ENCODE measurements around the gene WAPL.
"Not testable (repeated sequence)": the region's sequence is repeated elsewhere in the genome, so short reads cannot be mapped to it uniquely, and the experiment has no call there.

Gene WAPL

DNA sequence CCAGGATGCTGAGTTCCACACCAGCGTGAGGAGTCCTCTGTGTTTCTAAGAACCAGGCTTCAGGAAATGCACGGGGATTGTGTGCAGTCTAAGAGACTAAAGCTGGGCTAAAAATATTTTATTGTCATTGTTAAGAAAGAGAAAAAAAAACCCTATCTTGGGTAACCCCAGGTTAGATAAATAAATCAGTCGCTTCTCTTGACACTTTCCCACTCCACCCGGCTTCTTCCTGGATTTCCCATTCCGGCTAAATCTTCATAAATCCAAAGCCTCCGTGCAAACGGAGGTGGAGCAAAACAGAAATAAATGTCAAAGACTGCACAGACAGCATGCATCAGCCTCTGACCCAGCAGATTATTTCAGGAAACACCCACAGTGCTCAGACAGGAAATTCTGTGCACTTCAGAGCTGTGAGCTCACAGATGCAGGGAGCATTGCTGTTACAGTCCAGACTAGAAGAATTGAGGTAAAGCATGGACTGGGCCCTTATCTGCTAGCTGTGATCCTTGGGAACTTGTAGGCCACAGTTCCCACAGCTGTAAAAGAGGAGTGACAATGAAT is 110.2 kb downstream of the WAPL start:
- peak; percentile 81 for DNase-seq

- peak; percentile 72 for DNase-seq
These were observed 111.0 kb downstream of the WAPL start for GRCh38 chr10:86410542-86411124.

DNA sequence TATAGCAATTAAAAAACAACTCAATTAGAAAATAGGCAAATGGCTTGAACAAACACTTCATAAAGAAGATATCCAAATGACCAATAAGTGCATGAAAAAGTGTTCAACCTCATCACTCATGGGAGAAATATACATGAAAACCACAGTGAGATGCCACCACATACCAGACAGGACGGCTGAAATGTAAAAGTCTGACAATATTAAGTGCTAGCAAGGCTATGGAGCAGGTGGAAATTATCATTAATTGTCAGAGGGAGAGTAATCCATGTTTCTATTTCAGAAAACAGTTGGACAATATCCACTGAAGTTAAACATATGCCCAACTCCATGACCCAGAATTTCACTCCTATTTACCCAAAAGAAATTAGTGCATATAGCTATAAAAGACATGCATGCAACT is 112.4 kb downstream of the WAPL start:
- no peak for DNase-seq

GRCh38 chr10:86403183-86403797 is 118.3 kb downstream of the WAPL start:
- DNase-seq = no peak

- no peak for DNase-seq
These were observed 119.2 kb downstream of the WAPL start for GRCh38 chr10:86402283-86402941.

- no peak for DNase-seq
These were observed 119.9 kb downstream of the WAPL start for GRCh38 chr10:86401588-86402282.

DNA sequence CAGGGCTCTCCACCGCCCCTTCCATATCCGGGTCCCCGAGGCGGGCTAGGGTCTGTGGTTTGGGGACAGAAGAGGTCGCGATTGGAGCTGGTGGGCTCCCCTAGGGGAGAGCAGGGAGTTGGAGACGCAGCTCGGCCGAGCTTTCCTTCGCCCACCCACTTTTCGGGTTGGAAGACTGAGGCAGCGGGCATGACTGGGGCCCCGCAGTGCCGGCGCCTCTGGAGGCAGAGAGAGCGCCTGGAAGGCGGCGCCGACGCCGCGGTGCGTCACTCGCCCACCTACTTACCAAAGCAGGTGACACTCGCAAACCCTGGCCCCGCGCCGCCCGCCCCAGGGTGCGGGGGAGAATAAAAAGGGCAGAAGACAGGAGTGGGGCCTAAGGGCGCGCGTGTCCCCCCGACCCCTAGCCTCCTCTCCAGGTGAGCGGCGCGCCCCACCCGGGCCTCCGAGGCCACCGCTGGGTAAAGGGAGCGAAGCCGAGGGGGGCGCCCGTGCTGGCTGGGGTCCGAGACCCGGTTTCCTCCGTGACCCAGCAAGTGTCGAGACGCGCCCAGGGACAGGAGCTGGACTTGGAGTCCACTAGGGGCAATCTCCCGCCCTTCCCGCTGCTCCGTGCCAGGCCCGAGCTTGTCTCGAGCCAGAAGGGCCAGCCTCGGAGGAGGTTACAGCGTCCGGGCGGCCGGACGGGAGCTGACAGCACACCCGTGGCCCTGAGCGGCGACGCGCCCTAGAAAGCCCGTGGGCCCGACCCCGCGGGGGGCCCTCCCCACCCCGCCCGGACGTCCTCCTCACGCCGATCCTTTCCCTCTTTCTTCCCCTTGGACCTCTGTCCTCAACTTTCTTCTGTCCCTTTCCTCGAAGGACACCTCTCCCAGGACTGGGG is 120.6 kb downstream of the WAPL start:
- DNase-seq = no peak

DNA sequence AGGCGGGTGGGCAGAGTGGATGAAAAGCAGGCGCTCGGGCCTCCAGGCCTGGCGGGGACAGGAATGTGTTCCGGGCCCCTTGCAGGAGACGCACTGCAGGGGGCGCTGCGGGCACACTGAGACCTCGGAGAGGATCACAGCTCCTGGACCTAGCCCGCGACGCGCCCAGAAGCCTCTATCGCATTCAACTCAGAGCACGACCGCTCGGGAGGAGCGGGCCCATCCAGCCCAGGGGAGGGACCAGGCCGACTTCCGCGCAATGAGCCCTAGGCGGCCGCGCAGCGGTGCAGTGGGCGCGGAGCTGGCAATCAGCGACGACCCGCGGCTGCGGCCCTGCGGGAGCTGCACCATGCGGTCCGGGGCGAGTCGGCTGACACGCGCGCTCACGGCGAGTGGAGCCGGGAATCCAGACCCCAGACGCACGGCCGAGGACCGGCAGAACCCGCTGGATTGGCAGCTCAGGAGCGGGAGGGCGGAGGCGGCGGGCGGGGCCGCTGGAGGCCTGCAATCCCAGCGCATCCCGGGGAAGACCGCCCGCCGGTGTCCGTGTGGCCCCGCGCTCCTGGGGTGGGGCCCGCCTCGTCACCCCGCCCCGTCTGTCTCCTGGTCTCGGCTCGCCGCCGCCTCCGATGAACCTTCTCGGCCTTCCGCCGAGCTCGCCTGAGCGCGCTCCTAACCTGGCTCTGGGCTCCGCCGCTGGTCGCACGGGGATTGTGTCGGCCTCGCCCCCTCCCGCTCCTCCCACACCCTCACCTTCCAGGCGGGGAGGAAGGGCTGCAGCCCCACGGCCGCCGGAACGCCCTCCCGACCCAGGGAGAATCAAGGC is 121.5 kb downstream of the WAPL start:
- DNase-seq = peak; percentile 94

- no peak for DNase-seq
These were observed 122.1 kb downstream of the WAPL start for GRCh38 chr10:86399514-86399878.

DNA sequence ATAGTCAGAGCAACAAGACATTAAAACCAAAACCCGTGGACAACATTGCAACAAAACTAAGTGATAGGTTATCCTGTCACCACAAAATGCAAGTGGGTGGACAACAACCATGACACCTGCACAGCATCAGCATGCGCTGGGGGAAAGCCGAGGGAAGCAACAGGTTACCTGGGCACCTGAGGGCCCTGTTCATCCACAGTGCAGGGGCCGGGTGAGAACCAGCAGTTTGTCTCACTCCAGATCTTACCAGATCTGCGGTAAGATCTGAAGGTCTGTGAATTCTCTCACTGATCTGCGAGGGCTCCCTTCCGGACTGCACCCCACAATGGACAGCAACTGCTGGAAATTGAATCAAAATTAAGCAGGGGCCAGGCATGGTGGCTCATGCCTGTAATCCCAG is 124.5 kb downstream of the WAPL start:
- no peak for DNase-seq

GRCh38 chr10:86393862-86394455 is 127.6 kb downstream of the WAPL start:
- DNase-seq = no peak

DNA sequence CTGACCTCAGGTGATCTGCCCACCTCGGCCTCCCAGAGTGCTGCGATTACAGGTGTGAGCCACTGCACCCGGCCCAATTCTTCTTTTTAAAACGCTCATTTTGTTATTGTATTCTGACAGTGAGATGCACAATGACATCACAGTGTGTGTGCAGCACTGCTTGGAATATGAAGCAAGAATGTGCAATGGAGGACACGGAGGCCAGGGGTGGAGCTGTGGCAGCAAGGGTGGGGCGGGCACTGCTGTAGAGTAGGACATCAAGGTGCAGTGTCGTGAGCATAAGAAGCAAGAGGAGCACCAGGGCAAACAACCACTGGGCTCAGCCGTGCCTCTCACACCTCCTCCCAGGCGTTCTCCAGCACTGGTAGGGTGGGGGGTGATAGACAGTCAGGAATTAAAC is 128.2 kb downstream of the WAPL start:
- DNase-seq = no peak

- DNase-seq = no peak
These were observed 128.9 kb downstream of the WAPL start for GRCh38 chr10:86392723-86393094.

DNA sequence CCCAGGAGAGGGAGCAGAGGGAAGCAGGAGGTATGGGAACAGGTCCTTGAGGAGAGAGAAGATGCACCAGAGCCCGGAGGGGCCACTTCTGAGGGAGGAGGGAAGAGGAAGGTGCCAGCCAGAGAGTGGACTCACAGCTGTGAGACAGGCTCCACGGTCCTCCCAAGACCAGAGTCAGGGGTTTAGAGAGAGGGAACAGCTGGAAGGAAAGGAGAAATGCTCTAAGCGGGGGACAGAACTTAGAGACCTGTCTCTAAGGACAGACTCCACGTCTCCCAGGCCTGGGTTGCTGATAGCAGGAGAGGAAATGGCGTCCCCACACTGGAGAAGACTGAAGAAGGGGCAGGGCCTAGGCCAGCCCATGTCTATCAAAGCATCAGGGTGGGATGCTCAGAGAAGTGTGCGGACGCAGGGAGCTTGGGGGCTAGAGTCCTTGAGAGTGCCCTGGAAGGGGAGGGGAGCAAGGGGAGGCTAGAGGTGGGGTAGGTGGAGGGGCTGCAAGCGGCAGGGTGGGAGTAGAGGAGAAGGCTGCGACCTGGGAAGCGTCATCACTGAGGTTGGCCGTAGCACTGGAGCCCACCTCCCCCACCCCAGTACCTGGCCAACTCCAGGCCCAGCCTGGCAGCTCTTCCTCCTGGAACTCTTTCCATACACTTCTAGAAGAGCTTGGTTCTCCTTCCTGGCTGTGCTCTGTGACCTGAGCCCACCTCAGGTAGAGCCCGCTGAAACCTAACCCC is 129.4 kb downstream of the WAPL start:
- no peak for DNase-seq

DNA sequence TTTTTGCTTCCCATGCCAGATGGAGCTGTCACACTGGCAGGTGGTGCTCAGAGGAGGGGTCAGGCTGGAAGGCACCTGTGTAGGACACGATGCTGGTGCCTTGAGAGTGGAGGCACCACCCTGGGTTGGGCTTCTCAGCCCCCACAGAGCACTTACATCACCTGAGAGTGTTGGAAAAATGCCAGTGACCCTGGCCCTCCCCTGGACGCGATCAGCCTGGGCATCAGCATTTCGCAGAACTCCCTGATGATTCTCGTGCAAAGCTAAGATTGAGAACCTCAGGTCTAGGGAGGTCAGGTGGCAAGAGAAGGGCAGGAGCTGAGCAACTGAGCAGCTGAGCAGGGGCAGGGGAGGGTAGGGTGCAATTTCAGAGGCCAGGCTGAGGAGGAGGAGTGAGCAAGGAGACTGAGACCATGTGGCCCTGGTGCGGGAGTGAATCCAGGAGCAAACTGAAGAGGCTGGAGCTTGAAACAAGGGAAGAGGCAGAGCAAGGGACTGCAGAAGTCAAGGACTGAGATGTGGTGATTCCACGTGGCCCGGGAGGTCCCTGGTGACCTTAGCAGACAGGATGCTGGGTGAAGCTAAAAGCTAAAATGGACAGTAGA is 130.3 kb downstream of the WAPL start:
- no peak for DNase-seq

- no peak for DNase-seq
These were observed 131.1 kb downstream of the WAPL start for GRCh38 chr10:86390337-86391120.

DNA sequence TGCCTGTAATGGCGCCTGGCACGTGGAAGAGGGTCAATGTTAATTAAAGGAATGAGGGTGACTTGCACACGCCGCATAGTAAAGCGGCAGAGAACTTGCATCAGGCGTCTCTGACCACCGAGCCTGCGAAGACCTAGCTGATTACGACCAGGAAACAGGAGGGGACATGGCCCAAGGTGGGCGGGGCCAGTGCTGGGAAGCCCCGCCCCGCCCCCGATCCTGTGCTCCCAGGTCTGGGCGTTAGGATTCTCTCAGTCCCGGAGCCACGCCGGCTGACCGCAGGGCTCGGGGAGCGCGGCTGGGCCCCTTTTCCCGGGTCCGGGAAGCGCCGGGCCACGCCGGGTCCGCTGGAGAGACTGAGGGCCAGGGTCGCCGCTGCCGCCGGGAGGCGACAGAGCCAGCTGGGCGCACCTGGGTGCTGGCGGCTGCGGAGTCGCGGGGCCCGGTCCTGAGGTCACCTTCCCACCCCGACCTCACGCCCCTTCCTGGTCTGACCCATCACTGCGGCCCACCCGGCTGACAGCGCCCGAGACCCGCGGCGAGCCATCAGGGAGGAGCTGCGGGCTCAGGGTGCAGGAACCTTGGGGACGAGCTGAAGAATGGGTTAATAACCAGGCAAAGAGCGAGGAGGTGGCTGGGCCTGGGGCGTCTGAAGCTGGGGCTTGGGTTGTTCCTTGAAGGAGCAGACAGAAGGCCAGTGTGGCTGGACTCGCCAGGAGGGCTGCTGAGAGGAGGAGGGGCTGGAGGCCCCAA is 132.0 kb downstream of the WAPL start:
- DNase-seq = peak; percentile 36

GRCh38 chr10:86389109-86389440 is 132.5 kb downstream of the WAPL start:
- not testable (repeated sequence) for DNase-seq

All from fibroblast of skin of right quadriceps (primary cell).